NCI-H1417 treated with DMSO at 0.1 percent for 48 hours (cell line): ENCODE measurements around the gene YARS2.
"Not testable (repeated sequence)": the region's sequence is repeated elsewhere in the genome, so short reads cannot be mapped to it uniquely, and the experiment has no call there.

ENCODE experiments used
- DNase-seq: peaks from one replicate; lab custom pipeline; 2025; lab: John Stamatoyannopoulos, UW

YARS2 gene

DNA sequence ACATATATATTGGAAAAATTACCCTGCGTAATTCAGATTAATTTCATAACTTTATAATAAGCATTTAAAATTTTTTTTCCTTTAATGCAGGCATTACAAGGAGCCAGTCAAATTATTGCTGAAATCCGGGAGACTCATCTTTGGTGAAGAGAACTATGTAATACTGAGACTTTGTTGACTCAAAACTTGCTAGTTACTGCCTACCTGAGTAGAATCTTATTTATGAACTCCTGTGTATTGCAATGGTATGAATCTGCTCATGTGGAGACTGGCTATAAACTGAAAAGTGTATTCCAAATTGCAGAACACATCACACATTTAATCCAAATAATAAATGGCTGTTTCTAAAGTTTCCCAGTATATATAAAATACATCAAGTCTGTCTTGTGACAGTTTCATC is 12.4 kb downstream of the YARS2 start:
- DNase-seq, result no peak

DNA sequence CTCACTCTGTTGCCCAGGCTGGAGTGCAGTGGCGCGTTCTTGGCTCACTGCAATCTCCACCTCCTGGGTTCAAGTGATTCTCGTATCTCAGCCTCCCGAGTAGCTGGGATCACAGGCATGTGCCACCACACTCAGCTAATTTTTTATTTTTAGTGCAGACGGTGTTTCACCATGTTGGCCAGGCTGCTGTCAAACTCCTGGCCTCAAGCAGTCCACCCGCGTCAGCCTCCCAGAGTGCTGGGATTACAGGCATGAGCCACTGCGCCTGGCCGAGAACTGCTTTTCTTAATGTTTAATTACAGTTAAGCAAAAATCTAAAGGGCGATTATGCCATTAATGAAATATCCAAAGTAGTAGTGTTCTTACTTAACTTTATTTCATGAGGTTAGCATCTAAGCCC is 13.6 kb downstream of the YARS2 start:
- no peak for DNase-seq

DNA sequence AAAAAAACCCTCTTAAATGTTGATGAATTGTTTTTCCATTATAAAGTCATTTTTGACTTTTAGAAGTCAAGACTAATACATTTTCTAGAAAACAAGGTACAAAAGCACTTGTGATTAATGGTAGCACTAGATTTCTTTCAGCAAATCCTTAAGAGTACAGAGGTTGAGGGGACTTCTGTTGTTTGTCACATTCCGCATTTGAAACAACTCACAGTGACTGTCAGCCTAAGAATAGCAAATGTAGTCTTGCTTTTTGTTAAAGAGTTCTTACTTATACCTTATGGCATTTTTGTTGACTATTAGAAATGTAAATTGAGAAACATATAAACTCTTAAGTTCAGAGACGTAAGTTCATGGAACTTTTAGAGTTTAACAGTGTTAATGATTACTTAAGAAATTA is 16.4 kb downstream of the YARS2 start:
- no peak for DNase-seq

DNA sequence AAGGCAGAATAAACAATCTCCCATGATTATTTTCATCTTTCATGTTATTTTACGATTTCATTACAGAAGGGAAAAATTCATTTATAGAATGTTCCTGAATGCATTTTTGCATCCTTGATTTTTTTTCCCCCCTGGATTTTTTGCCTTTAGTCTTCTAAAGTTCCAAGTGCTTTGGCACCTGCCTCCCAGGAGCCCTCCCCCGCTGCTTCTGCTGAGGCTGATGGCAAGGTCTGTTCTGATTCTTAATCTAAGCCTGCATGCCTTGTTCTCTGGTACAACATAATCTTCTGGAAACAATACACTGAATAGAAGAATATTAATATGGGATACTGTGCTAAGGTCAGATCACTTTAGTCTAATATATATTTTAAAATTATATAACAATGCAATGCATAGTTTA is 18.0 kb downstream of the YARS2 start:
- no peak for DNase-seq

DNA sequence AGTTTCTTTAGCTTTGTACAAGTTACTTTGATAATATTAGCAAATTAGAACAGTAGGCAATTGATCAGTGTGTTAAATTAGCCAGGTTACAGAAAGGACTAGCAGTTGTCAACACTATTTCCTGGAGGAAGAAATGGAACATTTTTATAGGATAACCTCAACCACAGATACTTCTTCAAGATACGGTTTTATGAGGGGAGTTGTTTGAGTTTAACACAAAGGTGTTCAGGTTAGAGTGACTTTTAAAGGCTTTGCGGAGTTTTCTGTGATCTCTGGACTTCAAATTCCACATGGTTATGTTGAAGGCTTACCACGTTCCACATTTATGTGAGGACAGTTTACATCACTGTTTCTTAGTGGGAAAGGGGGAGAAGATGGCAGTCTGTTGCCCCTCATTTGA is 19.3 kb downstream of the YARS2 start:
- no peak for DNase-seq

DNA sequence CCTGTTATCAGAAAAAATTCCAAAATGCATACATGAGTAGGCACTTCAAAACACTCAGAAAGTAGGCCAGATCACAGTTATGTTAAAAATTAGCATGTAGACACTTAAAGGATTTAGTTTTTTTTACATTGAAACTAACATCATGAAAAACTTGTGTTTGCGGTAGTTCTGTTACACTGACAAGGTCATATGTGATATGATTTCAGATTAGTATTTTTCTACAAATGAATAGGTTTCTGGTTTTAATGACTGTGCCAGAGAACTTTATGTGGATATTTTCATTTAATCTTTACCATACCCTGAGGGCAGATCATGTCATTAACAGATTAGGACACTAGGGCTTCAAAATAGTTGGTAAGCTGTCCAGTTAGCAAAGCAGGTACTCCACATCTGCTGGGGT is 20.7 kb downstream of the YARS2 start:
- no peak for DNase-seq

DNA sequence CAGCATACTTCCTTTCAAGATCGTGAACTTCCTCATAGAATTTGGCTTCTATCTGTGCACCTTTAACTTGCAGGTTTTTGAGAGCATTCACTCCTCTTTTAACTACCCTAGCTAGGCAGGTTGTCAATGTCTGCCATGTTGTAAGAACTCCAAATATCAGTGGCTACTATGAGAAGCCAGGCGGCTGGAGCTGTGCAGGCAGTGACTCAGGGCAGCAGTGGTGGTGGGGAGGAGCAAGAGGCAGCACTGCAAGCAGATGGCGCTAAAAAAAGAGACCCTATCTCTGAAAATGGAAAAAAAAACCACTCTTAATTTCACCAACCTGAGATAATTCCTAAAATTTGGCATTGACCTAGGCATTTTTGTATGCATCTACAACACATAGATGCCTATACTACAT is 28.5 kb downstream of the YARS2 start:
- DNase-seq, result no peak

DNA sequence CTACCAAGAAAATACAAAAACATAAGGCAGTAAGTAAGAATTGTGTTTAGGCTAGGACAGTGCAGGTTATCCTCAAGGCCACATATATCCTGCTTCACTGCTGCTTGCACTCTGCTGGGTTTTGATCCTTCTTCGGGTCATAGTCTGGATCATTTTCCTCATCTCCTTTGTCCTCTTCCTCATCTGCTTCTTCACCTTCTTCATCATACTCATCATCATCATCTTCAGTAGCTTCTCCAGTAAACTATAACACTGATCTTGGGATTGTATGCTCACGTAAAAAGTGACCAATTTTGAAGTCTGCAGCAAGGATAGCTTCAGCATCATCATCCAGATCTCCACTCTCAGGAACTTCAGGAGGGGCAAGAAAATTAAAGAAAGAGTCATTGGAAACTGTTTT is 29.4 kb downstream of the YARS2 start:
- no peak for DNase-seq

DNA sequence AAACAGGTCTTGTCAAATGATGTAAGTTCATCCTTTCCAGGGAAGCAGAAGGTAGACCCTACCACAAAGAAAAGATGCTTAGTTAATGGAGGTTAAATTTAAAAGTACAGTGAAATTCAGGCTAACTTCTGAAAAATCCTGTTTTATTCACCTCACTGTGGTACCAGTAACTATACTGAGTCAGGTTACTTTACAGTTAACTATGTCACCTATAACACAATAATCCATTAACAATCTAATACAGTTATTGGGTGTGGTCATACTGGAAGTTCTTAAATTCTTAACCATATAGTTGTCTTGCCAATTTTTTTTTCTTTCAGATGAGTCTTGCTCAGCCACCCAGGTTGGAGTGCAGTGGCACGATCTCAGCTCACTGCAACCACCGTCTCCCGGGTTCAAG is 30.4 kb downstream of the YARS2 start:
- DNase-seq, result not testable (repeated sequence)

DNA sequence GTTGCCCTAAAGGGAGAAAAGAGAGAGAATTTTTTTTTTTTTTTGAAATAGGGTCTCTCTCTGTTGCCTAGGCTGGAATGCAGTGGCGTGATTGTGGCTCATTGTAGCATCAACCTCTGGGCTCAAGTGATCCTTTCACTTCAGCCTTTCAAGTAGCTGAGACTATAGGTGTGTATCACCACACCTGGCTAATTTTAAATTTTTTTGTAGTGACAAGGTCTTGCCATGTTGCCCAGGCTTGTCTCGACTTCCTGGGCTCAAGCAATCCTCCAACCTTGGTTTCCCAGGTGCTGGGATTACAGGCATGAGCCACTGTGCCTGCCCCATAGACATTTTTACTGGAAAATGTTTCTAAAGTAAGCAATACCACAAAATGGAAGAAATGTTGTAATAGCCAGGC is 36.8 kb downstream of the YARS2 start:
- no peak for DNase-seq

DNA sequence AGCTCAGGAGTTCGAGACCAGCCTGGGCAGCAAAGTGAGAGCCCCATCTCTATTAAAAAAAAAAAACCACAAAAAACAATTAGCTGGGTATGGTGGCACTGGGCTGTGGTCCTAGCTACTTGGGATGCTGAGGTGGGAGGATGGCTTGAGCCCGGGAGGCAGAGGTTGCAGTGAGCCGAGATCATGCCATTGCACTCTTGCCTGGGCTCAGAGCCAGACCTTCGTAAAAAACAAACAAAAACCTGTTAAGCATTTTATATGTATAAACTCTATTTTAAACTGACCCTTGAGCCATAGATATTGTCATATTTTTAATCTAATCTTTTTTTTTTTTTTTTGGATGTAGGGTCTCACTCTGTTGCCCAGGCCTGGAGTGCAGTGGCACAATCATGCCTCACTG is 40.9 kb downstream of the YARS2 start:
- DNase-seq, result no peak

DNA sequence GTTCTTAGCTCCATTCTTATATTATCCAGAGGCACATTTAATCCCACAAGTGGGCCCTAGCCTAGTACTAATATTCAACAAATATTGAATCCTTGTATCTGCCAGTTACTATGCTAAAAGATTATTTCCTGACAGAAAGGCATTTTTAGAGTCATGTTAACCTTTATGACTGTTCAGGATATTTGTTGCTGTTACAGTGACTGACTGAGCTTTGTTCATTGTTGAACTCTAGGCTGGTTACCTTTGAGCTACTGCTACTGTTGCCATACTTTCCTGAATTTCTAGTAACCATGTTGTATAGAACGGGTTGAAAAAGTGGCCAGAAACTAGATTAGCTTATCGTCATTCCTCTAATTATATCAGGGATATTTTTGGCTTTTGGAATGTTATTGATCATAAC is 46.8 kb downstream of the YARS2 start:
- DNase-seq, result no peak

DNA sequence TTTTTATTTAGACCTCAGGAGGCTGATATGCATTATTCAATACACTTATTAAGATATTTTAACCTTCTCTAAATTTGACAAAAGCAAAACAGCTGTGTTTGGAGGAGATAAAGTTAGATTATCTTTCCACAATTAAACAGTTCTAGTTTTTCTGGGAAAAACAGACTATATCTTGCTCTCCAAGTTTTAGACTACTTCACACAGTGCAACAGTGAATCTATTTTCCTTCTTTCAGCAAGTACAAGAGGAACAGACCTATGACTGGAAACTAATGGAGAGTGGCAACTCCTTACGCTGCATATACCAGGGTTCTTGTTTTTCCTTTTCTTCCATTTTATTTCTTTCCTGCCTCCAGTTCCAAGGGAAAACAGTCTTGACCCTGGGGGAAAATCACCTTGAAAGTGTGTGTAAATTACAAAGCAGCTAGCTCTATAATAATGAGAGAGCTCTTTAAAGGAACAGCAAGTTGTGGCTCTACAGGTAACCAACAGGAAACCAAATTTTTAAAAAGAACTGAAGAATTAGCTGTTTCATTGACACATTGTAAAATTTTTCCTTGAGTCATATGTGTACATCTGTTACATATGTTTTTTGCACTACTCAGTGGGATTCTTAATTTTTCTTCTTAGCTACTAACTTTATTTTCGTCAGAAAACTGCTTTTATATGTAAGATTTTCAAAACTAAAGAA is 49.2 kb downstream of the YARS2 start:
- no peak for DNase-seq

DNA sequence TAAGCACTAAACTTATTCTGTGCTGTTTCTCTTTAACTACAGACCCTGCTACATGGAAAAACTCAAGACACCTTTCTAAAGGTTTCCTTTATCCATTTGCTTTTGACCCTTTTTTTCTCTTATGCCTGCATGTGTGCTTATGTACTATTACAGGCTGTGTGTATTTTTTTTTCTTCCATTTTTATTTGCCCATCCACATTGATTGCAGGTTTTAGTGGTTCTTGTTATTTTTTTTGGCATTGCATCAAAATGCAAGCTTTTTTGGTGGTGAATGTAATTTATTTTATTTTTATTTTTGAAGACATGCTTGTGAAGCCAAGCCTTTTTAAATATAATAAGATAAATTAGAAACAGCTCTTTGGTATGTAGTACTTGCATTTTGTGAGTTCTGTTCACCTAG is 49.9 kb downstream of the YARS2 start:
- DNase-seq, result no peak

DNA sequence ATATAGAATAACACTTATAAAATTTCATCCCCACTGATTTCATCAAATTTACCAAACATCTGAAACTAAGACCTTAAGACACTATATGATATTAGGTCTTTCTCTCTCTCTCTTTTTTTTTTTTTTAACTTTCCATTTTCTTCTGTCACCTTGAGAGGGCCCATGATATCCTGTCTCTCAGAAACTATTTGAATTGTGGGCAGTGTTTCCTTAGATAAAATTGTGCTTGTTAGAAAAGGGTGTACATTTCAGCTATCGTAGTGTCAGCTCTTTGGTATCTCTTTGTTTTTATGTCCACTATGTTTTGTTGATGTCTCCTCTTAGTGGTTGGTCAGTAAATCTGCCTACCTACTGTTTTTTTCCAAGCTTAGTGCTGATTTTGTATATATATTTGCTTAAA is 52.8 kb downstream of the YARS2 start:
- no peak for DNase-seq

DNA sequence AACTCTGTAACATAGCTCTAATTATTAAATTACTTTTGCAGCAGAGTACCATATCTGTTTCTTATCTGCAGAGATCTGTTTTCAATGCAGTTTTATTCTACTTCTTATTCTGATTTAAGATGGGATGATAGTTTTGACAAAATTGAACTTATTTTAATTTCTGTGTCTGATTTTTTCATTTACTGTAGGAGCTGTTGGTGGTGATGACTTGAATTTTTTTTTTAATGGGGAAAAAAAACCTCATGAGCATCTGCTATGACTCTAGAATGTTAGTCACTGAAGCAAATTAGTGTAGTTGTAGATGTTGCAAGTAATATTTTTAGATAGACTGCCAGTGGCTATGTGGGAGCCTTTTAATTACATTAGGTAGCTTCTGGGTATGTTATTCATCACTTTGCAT is 53.2 kb downstream of the YARS2 start:
- DNase-seq, result no peak

DNA sequence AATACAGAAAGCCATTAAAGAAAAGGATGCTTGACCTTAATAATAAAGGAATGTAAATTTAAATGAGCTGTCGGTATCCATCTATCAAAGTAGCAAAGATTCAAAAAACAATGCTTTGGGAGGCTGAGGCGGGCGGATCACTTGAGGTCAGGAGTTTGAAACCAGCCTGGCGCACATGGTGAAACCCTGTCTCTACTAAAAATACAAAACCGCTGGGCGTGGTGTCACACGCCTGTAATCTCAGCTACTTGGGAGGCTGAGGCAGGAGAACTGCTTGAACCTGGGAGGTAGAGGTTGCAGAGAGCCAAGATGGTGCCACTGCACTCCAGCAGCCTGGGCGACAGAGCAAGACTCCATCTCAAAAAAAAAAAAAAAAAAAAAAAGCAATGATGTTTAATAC is 56.3 kb downstream of the YARS2 start:
- DNase-seq, result not testable (repeated sequence)

DNA sequence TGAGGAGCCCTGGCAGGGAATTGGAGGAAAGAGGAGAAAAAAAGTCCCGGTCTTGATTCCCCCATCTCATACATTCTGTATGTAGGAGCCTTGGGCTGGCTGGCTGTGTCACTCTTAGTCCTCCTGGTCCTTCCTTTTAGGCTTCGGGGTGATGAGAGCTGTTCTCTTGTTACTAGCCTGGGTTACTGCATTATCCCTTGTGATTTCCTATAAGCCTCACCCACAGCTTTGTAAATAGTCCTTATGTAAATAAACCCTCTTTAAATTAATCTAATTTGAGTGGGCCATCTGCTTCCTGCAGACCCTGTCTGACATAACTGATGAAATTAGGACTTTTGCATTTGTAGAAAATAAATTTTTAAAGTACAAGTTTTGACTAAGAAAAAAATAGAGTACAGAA is 57.4 kb downstream of the YARS2 start:
- DNase-seq, result peak; percentile 44

DNA sequence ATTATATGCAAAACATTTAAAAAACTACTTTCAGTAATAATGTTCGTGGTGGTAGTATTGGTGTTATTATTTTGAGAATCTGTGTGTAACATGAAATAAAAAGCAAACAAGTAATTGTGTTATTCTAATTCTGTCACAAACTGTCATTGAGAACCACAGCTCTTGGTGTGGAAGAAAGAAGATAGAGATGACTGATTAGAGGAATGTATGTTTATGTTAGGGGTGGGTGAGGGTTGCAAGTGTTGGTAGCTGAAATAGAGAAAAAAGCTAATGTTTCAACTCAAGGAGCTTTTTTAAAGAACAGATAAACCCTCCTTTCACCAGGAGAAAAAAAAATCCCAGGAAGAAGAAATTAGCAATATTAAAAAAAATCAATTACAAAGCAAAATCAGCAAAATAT is 58.3 kb downstream of the YARS2 start:
- DNase-seq, result no peak
